SU-DHL-6 (cell line): Measurements from ENCODE around the gene ART1.

Experiments
- EZH2phosphoT487 ChIP-seq: fragments of 200-600 bp; sonication (generic), shearing (Covaris generic); conservative IDR thresholded peaks from 2 replicates; pipeline ENCODE4 v1.6.1; 2018; ENCODE audit warnings: mild to moderate bottlenecking, antibody characterized with exemption, low read length, moderate library complexity, mixed read lengths
- TF ChIP-seq, protein P1 (sequence below): fragments of 200-600 bp; sonication (generic); IDR thresholded peaks from one replicate; pipeline ENCODE4 v1.5.1; 2017; ENCODE audit warnings: antibody characterized with exemption, mild to moderate bottlenecking, low read length, moderate library complexity; ENCODE audit not compliant: insufficient read depth, poor library complexity, severe bottlenecking

DNA sequence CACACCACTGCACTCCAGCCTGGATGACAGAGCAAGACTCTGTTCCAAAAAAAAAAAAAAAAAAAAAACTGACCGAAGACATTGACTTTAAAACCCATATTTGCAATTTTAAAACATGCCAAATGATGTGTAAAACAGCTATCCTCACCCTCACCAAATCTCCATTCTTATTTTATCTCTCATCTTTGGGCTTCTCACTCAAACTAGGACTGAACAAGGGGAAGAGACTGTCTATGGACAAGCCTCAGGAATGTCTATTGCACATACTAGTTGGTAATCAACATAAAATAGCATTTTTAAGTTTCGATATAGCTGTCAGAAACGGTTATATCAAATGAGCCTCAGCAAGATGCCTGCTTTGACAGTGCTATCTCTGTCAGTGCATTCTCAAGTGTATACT, 34.1 kb downstream of the ART1 start:
- TF ChIP-seq, protein P1, sequence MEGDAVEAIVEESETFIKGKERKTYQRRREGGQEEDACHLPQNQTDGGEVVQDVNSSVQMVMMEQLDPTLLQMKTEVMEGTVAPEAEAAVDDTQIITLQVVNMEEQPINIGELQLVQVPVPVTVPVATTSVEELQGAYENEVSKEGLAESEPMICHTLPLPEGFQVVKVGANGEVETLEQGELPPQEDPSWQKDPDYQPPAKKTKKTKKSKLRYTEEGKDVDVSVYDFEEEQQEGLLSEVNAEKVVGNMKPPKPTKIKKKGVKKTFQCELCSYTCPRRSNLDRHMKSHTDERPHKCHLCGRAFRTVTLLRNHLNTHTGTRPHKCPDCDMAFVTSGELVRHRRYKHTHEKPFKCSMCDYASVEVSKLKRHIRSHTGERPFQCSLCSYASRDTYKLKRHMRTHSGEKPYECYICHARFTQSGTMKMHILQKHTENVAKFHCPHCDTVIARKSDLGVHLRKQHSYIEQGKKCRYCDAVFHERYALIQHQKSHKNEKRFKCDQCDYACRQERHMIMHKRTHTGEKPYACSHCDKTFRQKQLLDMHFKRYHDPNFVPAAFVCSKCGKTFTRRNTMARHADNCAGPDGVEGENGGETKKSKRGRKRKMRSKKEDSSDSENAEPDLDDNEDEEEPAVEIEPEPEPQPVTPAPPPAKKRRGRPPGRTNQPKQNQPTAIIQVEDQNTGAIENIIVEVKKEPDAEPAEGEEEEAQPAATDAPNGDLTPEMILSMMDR, result no peak
- TF ChIP-seq EZH2phosphoT487, result no peak
